Rectal smooth muscle tissue (tissue), 1 donor: ENCODE results near the gene BRMS1.

Experiments
- H3K27ac ChIP-seq: one replicate; pipeline ENCODE4 v1.7.0; 2013; ENCODE audit warnings: low read depth, low read length, inconsistent platforms
- H3K27me3 ChIP-seq: one replicate; pipeline ENCODE4 v1.7.0; 2013; ENCODE audit warnings: low read length; ENCODE audit not compliant: control insufficient read depth, insufficient read depth
- H3K36me3 ChIP-seq: one replicate; pipeline ENCODE4 v1.7.0; 2013; ENCODE audit warnings: low read length; ENCODE audit not compliant: control insufficient read depth, insufficient read depth
- H3K4me1 ChIP-seq: one replicate; pipeline ENCODE4 v1.7.0; 2013; ENCODE audit warnings: low read length; ENCODE audit not compliant: control insufficient read depth, insufficient read depth
- H3K4me3 ChIP-seq: one replicate; pipeline ENCODE4 v1.7.0; 2013; ENCODE audit warnings: low read length
- H3K9ac ChIP-seq: one replicate; pipeline ENCODE4 v1.7.0; 2013; ENCODE audit warnings: low read length

Gene BRMS1

DNA sequence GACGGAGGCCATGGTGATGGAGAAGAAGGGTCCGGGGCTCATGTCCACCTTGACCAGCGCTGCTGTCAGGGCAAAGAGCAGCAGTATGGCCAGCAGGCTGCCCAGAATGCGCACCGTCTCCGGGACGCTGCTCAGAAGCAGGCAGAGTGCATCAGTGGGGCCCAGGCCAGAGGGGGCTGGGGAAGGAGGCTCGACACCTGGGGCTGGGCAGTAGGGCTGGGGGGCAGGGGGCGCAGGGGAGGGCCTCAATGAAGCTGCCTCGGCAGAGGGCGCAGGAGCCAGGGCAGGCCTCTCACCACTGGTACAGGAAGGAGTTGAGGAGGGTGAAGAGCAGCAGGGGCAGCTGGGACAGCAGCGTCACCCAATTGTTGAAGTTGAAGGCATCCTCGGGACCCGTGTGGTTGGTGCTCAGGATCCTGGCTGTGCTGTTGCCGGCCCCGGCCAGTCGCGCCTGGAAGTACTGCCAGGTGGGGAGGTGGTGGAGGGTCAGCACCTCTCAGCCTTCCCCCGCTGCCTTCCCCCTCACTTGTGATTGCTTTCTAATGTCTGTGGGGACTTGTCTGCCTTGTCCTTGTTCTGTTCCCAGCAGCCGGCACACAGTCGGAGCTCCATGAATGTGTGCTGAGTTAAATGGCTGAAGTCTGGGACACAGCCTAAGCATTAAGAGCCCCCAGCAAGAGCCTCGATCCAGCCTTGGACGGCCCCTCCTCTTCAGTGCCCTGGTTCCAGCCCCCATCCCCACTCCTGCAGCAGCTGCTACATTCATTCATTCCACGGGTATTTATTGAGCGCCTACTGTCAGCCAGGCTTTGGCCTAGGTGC, 24.4 kb upstream of the BRMS1 start:
- Histone ChIP-seq H3K4me1 (peaks cover 2% of the 10 kb centered on the region), H3K27ac (no peak overlapping the region), H3K9ac (no peak overlapping the region), H3K27me3 (peaks cover 7% of the 10 kb centered on the region), H3K36me3 (no peaks in the 10 kb centered on the region), H3K4me3 (no peak overlapping the region)

DNA sequence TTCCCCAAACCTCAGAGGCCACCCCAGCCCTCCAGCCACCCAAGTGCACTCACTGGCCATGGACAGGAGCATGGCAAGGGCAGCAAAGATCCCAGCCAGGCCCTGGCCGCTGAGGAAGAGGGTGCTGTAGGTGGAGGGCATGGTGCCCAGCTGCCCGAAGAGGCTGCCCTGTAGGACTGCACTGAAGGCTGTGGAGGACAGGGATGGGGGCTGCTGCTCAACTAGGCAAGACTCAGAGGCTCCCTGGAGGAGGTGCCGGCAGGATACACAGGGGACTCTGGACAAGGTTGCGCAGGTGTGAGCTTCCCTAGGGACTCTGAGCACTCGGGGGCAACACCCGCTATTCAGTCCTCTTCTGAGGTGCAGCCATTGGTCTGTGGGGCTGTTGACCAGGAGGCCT, 23.6 kb upstream of the BRMS1 start:
- no peak overlapping the region for H3K9ac ChIP-seq
- no peaks in the 10 kb centered on the region for H3K36me3 ChIP-seq
- peaks cover 7% of the 10 kb centered on the region for H3K27me3 ChIP-seq
- no peak overlapping the region for H3K4me3 ChIP-seq
- H3K27ac ChIP-seq, result no peak overlapping the region
- peaks cover 2% of the 10 kb centered on the region for H3K4me1 ChIP-seq

DNA sequence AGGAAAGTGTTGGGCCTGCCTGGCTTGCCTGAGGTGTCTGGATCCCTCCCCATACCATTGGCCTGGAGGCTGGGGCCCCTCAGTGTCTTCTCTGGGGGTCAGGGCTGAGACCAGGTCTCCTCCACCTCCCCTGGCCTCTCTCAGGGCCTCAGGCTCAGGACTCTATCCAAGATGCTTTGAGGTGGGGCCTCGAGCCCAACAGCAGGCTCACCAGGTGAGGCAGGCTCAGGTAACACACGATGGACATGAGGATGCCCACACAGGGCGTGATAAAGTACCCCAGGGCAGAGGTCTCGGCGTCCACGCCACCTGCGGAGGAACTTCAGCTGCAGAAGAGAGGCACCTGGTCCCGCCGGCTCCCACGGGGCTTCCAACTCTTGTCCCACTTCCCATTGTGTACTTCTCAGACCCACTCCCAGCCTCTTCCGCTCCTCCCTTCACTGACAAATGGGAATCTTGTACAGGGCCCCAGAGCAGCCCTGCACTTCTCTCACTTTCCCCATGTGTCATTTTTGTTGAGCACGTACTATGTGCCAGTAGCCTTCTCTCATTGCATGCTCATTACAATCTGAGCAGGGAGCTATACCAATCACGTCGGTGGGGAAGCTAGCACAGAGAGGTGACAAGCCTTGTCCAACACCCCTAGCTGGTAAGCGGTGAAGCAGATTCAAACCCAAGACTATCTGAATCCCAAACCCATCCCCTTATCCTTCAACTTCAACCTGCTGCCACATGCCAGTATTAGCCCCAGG, 22.8 kb upstream of the BRMS1 start:
- H3K27ac ChIP-seq, result no peak overlapping the region
- peaks cover 4% of the 10 kb centered on the region for H3K27me3 ChIP-seq
- H3K9ac ChIP-seq, result no peak overlapping the region
- peaks cover 2% of the 10 kb centered on the region for H3K4me1 ChIP-seq
- no peak overlapping the region for H3K4me3 ChIP-seq
- no peaks in the 10 kb centered on the region for H3K36me3 ChIP-seq

GRCh38 chr11:66366844-66367477, 22.1 kb upstream of the BRMS1 start:
- H3K9ac ChIP-seq, result no peak overlapping the region
- H3K4me3 ChIP-seq, result no peak overlapping the region
- H3K27me3 ChIP-seq, result peaks cover 2% of the 10 kb centered on the region
- H3K27ac ChIP-seq, result no peak overlapping the region
- no peaks in the 10 kb centered on the region for H3K36me3 ChIP-seq
- H3K4me1 ChIP-seq, result no peaks in the 10 kb centered on the region

- no peaks in the 10 kb centered on the region for H3K36me3 ChIP-seq
- H3K27ac ChIP-seq, result no peak overlapping the region
- H3K27me3 ChIP-seq, result peaks cover 2% of the 10 kb centered on the region
- H3K9ac ChIP-seq, result no peak overlapping the region
- no peaks in the 10 kb centered on the region for H3K4me1 ChIP-seq
- H3K4me3 ChIP-seq, result no peak overlapping the region
These were observed 21.1 kb upstream of the BRMS1 start for GRCh38 chr11:66365711-66366619.

DNA sequence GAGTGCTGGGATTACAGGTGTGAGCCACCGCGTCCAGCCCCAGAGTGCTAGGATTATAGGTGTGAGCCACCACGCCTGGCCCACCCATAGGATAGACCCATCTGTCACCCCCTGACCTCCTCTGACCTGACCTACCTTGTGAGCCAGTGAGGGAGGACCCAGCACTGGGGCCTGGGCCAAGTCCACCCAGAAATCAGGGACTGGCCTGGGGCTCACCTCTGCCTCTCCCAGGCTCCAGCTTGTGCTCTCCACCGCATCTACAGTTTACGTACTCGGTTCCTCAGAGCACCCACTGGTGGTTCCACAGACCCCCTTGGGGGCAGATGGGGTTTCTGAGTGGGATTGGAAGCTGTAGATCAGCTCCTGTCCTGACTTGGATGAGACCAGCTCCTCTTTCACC, 20.3 kb upstream of the BRMS1 start:
- Histone ChIP-seq H3K9ac (no peak overlapping the region), H3K4me3 (no peak overlapping the region), H3K36me3 (no peaks in the 10 kb centered on the region), H3K4me1 (no peaks in the 10 kb centered on the region), H3K27ac (no peak overlapping the region), H3K27me3 (peaks cover 2% of the 10 kb centered on the region)

- Histone ChIP-seq H3K27me3 (no peaks in the 10 kb centered on the region), H3K9ac (no peak overlapping the region), H3K4me3 (no peak overlapping the region), H3K4me1 (no peaks in the 10 kb centered on the region), H3K27ac (no peak overlapping the region), H3K36me3 (no peaks in the 10 kb centered on the region)
These were observed 19.1 kb upstream of the BRMS1 start for GRCh38 chr11:66363805-66364535.

- Histone ChIP-seq H3K4me3 (no peak overlapping the region), H3K9ac (no peak overlapping the region), H3K4me1 (no peaks in the 10 kb centered on the region), H3K27me3 (no peaks in the 10 kb centered on the region), H3K36me3 (no peaks in the 10 kb centered on the region), H3K27ac (no peak overlapping the region)
These were observed 18.3 kb upstream of the BRMS1 start for GRCh38 chr11:66363187-66363601.

DNA sequence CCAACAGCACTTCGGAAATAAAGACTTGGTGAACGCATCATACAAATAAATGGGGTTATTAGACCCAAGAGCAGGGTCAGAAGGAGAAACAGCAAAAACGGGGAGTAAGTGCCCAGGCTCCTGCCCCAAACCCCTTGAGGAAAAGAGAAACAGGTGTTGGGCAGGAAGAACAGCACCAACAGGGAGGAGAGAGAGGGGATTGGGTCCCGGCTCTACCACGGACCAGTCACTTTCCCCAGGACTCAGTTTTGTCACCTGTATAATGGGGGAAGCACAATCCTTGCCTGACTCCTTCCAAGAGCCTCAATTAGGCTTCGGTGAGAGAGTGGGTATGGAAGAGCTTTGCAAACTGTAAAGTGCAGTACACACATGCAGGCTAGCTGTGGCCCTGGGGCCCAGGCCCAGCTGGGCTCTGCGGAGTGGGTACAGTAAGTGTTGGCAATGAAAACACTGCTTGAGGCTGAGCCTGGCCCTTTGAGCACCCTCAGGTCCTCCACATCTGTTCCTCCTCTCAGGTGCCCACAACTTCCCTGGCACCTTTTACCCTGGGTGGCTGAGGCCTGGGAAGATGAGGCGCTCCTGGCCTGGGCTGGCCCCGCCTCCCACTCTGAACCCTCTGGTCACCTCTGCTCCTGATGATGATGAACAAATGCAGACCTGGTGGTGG, 17.7 kb upstream of the BRMS1 start:
- no peaks in the 10 kb centered on the region for H3K4me1 ChIP-seq
- no peak overlapping the region for H3K9ac ChIP-seq
- no peak overlapping the region for H3K27ac ChIP-seq
- no peak overlapping the region for H3K4me3 ChIP-seq
- no peaks in the 10 kb centered on the region for H3K36me3 ChIP-seq
- no peaks in the 10 kb centered on the region for H3K27me3 ChIP-seq

DNA sequence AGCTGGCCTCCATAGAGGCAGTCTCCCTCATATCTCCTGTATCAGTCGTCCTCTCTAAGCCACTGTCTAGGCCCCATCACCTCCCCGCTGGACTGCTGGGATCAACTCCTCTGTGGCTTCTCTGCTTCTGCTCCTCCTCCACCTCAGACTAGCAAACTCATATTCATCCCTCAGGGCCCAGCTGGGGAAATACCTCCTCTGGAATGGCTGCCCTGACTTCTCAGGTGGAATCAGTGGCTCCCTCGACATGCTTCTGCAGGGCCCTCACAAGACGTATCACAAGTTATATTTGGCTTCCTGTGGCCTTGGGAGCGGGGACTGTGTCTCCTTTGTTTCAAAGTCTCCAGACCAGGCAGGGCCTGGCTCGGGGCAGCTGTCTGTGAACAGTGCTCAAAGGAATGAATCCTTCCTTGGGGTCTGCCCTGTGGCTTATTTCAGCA, 16.6 kb upstream of the BRMS1 start:
- Histone ChIP-seq H3K9ac (no peak overlapping the region), H3K27ac (no peak overlapping the region), H3K27me3 (no peaks in the 10 kb centered on the region), H3K4me3 (no peak overlapping the region), H3K4me1 (no peaks in the 10 kb centered on the region), H3K36me3 (no peaks in the 10 kb centered on the region)

GRCh38 chr11:66360406-66361073, 15.6 kb upstream of the BRMS1 start:
- Histone ChIP-seq H3K9ac (no peak overlapping the region), H3K4me3 (no peak overlapping the region), H3K27ac (no peak overlapping the region), H3K4me1 (no peaks in the 10 kb centered on the region), H3K36me3 (no peaks in the 10 kb centered on the region), H3K27me3 (no peaks in the 10 kb centered on the region)
